ENCODE data around the gene TRIO. TPM values are rescaled to one million over a fixed set of nuclear protein-coding genes. Genes with fewer than 3 reads are reported as not detected.

Gene TRIO
- total RNA-seq, 1 donor from 2014 or later: 200 TPM

DNA sequence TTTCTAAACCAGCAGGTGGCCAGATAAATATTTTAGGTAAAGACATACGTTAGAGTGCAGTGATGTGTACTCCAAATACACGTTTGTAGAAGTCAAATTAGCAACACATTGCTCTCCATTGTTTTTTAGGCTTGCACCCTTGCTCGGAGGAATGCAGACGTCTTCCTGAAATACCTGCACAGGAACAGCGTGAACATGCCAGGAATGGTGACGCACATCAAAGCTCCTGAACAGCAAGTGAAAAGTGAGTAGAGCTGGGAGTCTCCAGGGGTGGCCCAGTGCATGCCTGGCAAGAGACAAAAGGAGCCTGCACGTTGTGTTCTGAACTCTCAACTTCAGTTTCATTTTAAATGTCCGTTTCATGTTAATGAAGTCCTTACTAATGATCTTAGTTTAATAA, 231.0 kb downstream of the TRIO start:
- H3K36me3 Mint-ChIP-seq (ENCODE audit: low read depth): peaks cover 41% of the 10 kb centered on the region
- H3K4me1 Mint-ChIP-seq (ENCODE audit: low read depth): peaks cover 9% of the 10 kb centered on the region
- H3K9me3 Mint-ChIP-seq (ENCODE audit: low read depth): no peaks in the 10 kb centered on the region
- no peaks in the 10 kb centered on the region for H3K27me3 Mint-ChIP-seq (ENCODE audit: low read depth)
- H3K4me3 Mint-ChIP-seq (ENCODE audit: unreplicated experiment): no peak overlapping the region
- no peak for TF ChIP-seq CTCF (IDR thresholded peaks at IDR 0.05)
- DNase-seq (ENCODE audit: low spot score): no peak
- no peak overlapping the region for H3K27ac Mint-ChIP-seq (ENCODE audit: unreplicated experiment)

DNA sequence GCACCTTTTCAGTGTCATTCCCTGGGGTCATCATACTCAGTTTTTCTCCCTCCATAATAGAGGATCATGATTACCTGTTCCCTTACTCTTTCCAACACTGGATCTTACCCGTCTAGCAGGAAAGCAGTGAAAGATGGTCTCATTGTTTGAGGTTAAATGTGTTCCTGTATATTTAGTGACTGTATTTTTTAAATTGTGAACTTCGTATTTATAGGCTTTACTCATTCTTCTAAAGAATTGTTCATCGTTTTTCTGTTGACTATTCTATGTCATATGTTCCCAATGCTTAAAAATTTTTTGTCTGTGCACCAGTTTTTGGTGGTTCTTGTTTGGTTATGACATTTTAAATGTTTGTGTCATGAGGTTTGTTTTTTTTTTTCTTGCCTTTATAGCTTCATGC, 233.6 kb downstream of the TRIO start:
- TF ChIP-seq CTCF (IDR thresholded peaks at IDR 0.05): no peak
- DNase-seq (ENCODE audit: low spot score): no peak
- peaks cover 9% of the 10 kb centered on the region for H3K4me1 Mint-ChIP-seq (ENCODE audit: low read depth)
- peaks cover 45% of the 10 kb centered on the region for H3K36me3 Mint-ChIP-seq (ENCODE audit: low read depth)
- H3K4me3 Mint-ChIP-seq (ENCODE audit: unreplicated experiment): no peak overlapping the region
- no peaks in the 10 kb centered on the region for H3K27me3 Mint-ChIP-seq (ENCODE audit: low read depth)
- H3K9me3 Mint-ChIP-seq (ENCODE audit: low read depth): no peaks in the 10 kb centered on the region
- H3K27ac Mint-ChIP-seq (ENCODE audit: unreplicated experiment): peak overlapping the region; percentile 51

DNA sequence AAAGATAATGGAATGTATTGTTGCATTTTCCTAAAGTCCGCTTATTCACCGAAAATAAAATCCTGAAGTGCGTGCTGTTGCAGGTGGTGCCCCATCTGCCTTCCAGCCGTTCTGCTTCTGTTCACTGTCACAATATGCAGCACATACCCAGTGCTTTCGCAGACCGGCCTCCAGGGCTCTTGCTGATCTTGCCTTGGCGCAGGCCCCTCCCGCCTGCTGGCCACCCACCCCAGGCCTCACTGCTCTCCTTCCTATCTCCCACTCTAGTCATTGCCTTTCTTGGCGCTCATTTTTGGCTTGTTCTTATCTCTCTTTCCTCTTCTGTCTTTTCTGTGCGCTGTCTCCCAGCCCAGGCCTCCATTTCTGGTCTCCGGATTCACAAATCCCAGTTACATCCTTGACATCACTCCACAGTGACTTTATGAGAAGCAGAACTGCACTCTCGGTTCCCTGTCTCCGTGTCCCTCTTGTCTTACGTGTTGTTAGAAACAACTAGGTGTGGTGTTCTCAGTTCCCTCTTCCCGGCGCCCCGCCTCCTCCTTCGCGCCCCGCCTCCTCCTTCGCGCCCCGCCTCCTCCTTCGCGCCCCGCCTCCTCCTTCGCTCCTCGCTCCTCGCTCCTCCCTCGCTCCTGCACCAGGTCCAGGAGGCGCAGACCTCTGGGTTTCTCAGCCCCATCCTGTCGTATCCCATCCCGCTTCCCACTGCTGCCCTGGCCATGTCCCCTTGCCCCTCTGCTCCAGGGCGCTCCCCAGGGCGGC, 236.8 kb downstream of the TRIO start:
- no peak overlapping the region for H3K4me3 Mint-ChIP-seq (ENCODE audit: unreplicated experiment)
- peaks cover 51% of the 10 kb centered on the region for H3K36me3 Mint-ChIP-seq (ENCODE audit: low read depth)
- H3K27me3 Mint-ChIP-seq (ENCODE audit: low read depth): no peaks in the 10 kb centered on the region
- no peak for DNase-seq (ENCODE audit: low spot score)
- TF ChIP-seq CTCF (IDR thresholded peaks at IDR 0.05): no peak
- peak overlapping the region; percentile 52 for H3K27ac Mint-ChIP-seq (ENCODE audit: unreplicated experiment)
- H3K9me3 Mint-ChIP-seq (ENCODE audit: low read depth): no peaks in the 10 kb centered on the region
- H3K4me1 Mint-ChIP-seq (ENCODE audit: low read depth): peaks cover 9% of the 10 kb centered on the region

DNA sequence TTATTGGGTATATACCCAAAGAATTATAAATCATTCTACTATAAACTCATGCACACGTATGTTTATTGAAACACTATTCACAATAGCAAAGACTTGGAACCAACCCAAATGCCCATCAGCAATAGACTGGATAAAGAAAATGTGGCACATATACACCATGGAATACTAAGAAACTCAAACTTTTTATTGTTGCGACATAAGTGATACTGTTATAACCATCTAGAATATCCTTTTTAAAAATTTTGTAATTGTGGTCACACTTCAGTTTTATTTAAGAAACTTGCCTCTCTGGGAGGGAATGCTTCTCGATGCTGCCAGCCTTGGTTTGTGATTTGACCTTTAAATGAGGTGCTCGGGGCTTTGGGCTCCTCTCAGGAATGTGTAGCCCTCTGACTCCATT, 237.6 kb downstream of the TRIO start:
- Mint-ChIP-seq H3K9me3 (ENCODE audit: low read depth) (no peaks in the 10 kb centered on the region), H3K36me3 (ENCODE audit: low read depth) (peaks cover 47% of the 10 kb centered on the region), H3K4me1 (ENCODE audit: low read depth) (peaks cover 3% of the 10 kb centered on the region), H3K27me3 (ENCODE audit: low read depth) (no peaks in the 10 kb centered on the region), H3K27ac (ENCODE audit: unreplicated experiment) (peak overlapping the region; percentile 63), H3K4me3 (ENCODE audit: unreplicated experiment) (no peak overlapping the region)
- TF ChIP-seq CTCF (IDR thresholded peaks at IDR 0.05): no peak
- DNase-seq (ENCODE audit: low spot score): no peak

DNA sequence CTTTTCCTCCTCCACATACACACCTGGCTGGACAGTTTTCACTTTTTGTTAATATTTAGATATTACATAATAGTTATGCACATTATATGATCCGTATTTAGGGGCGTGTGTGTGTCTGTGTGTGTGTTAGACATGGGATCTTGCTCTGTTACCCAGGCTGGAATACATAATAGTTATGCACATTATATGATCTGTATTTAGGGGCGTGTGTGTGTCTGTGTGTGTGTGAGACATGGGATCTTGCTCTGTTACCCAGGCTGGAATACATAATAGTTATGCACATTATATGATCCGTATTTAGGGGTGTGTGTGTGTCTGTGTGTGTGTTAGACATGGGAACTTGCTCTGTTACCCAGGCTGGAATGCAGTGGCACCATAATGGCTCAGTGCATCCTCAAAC, 239.5 kb downstream of the TRIO start:
- Mint-ChIP-seq H3K9me3 (ENCODE audit: low read depth) (no peaks in the 10 kb centered on the region), H3K27ac (ENCODE audit: unreplicated experiment) (peak overlapping the region; percentile 52), H3K4me1 (ENCODE audit: low read depth) (peaks cover 8% of the 10 kb centered on the region), H3K27me3 (ENCODE audit: low read depth) (no peaks in the 10 kb centered on the region), H3K36me3 (ENCODE audit: low read depth) (peaks cover 50% of the 10 kb centered on the region), H3K4me3 (ENCODE audit: unreplicated experiment) (no peak overlapping the region)
- no peak for DNase-seq (ENCODE audit: low spot score)
- TF ChIP-seq CTCF (IDR thresholded peaks at IDR 0.05): no peak

Data from chondrocyte (in vitro differentiated cells).